HPDE6-E6E7 (cell line): ENCODE measurements around the gene PSTK.

ENCODE experiments used
- DNase-seq: peaks from one replicate; pipeline ENCODE4 v3.0.0; 2011; ENCODE audit warnings: missing footprints; ENCODE audit errors: extremely low spot score

PSTK gene

DNA sequence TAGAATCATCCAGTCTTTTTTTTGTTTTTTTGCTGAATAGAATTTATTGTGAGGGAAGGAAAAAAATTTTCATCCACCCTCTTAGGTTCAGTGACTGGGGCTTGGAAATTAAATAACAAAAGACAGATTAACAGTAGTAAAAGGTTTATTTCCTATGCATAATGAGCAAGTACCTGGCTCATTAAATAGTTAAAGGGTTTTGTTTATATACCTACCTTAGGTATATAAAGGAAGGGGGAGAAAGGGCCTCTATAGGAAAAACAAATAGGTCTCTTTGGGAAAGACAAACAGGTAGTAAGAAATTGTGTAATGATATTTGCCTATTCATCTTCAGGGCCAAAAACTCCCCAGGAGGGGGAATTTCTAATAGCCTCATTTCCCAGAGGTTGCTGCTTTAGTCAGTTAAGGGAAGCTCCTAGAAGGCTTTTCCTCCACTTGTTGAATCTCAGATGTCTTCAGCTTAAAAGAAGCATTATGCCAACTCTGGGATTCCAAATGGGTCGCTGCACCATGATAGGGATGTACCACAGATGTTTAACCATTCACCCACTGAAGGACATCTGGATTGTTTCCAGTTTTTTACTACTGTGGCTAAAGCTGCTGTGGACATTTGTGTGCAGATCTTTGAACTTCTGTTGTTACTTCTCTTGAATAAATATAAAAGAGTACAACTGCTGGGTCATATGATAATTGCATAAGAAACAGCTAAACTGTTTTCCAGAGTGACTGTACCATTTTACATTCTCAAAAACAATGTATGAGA lies 39.9 kb downstream of the PSTK start:
- no peak for DNase-seq

GRCh38 chr10:123021517-123021916 lies 41.3 kb downstream of the PSTK start:
- DNase-seq, result no peak

GRCh38 chr10:123024540-123024939 lies 44.3 kb downstream of the PSTK start:
- DNase-seq, result no peak

GRCh38 chr10:123026302-123026701 lies 46.1 kb downstream of the PSTK start:
- no peak for DNase-seq

DNA sequence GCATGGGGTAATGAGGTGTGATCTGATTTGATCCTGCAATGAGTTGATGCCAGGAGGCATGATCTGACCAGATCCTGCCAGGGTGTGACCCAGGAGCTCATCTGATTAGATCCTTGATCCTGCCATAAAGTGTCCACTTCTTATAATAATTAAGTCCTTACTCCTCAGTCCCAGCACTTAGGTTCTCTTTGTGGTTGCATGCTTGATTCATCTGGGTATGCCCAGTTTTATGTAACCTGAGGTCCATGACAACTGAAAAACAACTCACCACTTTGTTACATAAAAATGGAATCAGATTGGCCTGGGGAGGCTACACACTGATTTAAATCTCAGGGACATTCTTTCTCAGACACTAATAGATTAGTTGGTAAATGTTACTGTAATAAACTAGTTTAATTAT lies 47.7 kb downstream of the PSTK start:
- no peak for DNase-seq

DNA sequence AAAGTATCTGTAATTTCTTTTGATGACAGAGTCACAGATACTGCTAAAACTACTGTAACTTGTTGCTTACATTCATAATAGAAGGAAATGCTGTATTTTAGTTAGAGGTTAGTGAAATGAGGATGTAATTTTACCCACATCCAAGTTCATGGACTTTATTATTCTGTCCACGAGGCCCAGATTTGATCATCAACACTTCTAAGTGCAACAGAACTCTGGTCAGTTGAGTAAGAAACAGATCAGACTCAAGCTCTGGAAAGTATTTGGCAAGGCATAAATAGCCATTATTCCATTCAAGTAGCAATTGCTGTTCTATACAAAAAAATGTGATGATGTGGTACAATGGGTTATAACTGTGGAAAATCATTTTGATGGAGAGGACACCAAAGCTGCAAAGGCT lies 50.9 kb downstream of the PSTK start:
- no peak for DNase-seq

DNA sequence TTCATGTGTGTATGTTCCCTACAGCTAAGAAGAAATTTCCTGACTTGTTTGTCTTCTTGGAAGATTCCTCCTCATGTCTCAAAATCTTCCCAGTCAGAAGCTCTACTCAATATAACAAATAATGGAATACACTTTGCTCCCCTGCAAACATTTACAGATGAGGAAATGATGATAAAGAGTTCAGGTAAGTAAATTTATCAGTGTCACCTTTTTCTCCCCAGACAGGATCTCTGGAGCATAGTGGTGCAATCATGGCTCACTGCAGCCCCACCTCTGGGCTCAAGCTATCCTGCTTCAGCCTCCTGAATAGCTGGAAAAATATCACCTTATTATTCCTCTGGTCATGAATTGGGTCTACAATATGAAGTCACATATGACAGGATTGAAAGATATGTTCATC lies 54.1 kb downstream of the PSTK start:
- no peak for DNase-seq

DNA sequence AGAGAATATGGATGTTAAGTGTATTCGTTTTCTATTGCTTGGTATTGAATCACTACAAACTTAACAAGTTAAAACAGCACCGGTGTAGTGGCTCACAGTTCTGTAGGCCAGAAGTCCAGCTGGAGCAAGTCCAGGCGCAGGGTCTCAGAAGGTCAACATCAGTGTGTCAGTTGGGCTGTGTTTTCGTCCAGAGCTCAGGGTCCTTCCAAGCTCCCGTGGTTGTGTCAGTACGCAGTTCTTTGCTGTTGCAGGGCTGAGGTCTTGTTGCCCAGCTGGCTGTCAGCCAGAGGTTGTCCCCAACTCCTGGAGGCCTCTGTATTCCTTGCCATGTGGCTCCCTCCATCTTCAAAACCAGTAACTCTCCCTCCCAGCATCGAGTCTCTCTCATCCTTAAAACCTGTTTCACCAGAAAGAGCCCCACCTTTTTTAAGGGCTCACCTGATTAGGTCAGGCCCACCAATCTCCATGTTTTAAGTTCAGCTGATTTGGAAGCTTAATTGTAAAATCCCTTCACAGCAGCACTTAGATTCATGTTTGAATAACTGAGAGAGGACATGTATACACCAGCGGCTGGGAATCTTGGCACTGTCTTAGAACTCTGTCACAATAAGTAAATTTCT lies 55.4 kb downstream of the PSTK start:
- DNase-seq, result no peak

GRCh38 chr10:123038782-123039631 lies 58.8 kb downstream of the PSTK start:
- DNase-seq, result no peak

GRCh38 chr10:123039632-123039930 lies 59.4 kb downstream of the PSTK start:
- no peak for DNase-seq
